Measurements from ENCODE around the gene FGFR1OP2.
"Not testable (repeated sequence)": the region's sequence is repeated elsewhere in the genome, so short reads cannot be mapped to it uniquely, and the experiment has no call there.

FGFR1OP2 gene
- total RNA-seq = 33.9 to 109 (median 63.7) reads per million in 18 experiments

DNA sequence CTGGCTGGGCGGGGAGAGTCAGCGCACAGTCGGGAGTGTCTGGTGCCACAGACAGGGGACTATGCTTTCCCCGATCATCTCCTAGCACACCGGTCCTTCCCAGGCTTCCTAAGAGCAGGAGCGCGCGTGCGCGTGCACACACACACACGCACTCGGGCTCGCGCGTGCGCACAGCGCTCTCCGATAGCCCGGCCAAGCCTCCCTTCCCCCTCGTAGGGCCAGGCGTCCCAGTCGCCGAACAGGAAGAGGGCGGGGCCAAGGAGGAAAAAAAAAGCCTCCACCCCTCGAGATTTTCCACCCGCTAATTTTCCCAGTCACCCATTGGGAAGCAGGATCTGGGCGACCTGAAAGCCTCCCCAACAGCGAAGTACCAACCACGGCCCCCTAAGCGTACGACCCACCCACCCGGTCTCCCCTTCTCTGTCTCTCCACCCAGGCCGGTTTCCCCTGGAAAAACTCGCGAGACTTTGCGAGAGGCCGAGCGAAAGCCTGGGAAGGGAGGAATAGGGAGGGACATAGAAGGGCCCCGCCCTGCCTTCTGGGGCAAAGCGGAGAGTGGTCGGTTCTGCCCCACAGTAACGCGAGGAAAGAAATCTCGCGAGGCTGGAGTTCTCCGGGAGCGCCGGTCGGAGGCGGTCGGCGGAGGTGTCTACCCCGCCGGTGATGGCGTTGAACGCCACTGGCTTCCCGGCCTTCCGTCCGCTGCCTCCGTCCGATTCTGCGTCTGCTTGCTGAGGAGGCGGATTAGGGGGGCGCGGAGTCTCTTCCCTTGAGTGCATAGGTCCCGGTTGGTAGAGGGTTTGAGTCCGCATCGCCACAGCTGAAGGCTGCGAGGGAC is at the start of gene FGFR1OP2, which contains the start of gene INTS13:
Gene FGFR1OP2, plus strand, starts transcription at position 608 of the 838 bp plus-strand sequence. CDS start 15,689 bp downstream, outside the sequence.
Gene INTS13, minus strand, starts transcription at position 119 of the 838 bp plus-strand sequence. CDS start 1,178 bp downstream, outside the sequence.
- peak; percentile 99 for DNase-seq

DNA sequence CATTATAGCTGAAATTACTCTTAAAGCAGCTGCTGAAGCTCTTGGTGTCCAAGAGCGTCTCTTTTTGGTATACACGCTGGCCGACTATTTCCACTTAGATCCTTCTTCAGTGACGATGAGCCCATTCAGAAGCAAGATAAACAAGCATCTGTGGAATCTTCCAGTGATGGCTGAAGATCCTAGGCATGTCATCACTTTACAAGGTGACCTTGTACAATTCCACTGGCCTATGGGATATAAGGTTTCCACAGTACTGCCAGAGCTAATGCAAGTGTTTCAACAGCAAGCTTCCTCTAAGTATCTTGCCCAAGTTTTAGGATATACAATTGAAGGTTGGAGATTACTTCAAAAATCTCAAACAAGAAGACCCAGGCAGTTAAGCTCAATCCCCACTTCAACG is 47.5 kb upstream of the FGFR1OP2 start:
- no peak for DNase-seq

GRCh38 chr12:26891704-26892103 is 46.6 kb upstream of the FGFR1OP2 start:
- DNase-seq = no peak

DNA sequence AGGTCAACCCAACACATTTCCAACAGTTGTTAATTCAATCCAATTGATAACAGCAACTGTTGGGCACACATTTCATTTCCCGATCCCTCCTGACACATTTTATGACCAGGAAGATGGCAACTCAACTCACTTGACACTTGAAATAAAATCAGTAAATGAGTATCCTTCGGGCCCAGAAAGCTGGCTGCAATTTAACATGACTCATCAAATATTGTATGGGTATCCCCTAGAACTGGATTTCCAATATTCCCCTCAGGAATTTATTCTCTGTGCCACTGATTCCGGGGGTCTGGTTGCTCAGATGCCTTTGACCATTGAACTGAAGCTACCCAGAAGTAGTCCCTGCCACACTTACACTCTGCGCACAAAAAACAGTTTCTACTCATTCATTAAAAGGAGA is 42.6 kb upstream of the FGFR1OP2 start:
- DNase-seq = no peak

- no peak for DNase-seq
Measured at GRCh38 chr12:26896913-26897312, 41.4 kb upstream of the FGFR1OP2 start.

DNA sequence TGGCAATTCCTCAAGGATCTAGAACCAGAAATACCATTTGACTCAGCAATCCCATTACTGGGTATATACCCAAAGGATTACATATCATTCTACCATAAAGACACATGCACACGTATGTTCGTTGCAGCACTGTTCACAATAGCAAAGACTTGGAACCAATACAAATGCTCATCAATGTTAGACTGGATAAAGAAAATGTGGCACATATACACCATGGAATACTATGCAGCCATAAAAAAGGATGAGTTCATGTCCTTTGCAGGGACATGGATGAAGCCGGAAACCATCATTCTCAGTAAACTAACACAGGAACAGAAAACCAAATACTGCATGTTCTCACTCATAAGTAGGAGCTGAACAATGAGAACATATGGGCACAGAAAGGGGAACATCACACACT is 34.9 kb upstream of the FGFR1OP2 start:
- not testable (repeated sequence) for DNase-seq

GRCh38 chr12:26906024-26906423 is 32.2 kb upstream of the FGFR1OP2 start:
- no peak for DNase-seq

DNA sequence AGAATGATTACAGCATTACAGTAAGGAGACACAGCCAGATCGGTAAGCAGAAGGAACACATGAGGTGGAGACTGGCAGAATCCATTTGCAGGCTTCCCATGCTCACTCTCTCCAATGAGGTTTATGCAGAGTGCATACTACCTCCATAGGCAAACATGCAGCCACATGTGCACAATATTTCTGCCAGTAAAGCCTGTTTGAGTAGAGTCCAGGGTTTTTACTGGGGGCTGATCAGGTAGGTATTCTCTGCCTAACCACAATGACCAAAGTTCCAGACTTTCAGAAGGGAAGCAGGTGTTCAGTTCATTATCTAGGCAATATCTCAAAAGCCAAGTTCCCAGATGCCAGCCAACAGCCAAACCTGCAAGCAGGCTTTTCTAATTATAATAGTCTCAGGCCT is 31.6 kb upstream of the FGFR1OP2 start:
- DNase-seq = no peak

DNA sequence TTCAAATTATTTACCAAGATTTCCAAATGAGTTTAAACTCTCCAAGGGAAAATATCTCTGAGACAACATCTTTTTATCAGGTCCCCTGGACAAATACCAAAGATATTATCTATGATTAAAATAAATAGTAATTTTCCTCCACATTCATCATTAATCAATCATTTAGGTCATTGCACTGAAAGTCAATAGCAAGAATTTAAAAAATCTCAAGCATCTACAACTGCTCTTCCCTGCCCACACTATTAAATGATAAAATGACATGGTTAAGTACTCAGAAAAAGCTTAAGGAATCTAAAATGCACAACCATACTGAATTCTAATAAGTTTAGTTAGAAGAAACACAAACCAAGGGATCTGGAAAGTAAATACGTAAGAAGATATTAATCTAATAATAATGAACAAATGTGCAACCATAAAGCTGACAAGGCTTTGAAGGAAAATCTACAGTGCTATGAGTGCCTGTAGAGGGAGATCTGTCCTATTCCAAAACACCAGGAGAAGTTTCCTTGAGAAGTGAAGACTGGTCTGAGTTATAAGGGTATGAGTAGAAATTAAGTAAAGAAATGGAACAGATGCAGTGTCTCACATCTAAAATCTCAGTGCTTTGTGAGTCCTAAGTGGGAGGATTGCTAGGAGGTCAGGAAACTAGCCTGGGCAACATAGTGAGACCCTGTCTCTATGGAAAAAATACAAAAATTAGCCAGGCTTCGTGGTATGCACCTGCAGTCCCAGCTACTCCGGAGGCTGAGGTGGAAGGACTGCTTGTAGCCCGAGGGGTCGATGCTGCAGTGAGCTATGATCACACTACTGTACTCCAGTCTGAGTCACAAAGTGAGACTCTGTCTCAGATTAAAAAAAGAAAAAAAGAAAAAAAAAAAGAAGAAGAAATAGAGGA is 19.7 kb upstream of the FGFR1OP2 start:
- DNase-seq = no peak

GRCh38 chr12:26919216-26919555 is 19.1 kb upstream of the FGFR1OP2 start:
- no peak for DNase-seq

GRCh38 chr12:26921886-26922285 is 16.4 kb upstream of the FGFR1OP2 start:
- no peak for DNase-seq

- DNase-seq = no peak
Measured at GRCh38 chr12:26928661-26929060, 9.6 kb upstream of the FGFR1OP2 start.

DNA sequence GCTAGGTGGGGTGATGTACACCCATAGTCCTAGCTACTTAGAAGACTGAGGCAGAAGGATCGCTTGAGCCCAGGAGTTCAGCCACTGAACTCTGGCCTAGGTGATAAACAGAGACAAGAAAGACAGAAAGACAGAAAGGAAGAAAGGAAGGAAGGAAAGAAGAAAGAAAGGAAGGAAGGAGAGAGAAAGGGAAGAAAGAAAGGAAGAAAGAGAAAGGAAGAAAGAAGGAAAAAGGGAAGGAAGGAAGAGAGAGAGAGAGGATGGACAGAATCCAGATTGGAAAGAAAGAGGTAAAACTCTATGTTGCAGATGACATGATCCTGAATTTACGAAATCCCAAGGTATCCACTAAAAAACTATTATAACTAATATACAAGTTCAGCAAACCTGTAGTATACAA is 8.7 kb upstream of the FGFR1OP2 start:
- no peak for DNase-seq

GRCh38 chr12:26935636-26936378 is 2.5 kb upstream of the FGFR1OP2 start:
- DNase-seq = peak; percentile 24 to 35

GRCh38 chr12:26936559-26937442 is 1.5 kb upstream of the FGFR1OP2 start:
- DNase-seq = no peak

DNA sequence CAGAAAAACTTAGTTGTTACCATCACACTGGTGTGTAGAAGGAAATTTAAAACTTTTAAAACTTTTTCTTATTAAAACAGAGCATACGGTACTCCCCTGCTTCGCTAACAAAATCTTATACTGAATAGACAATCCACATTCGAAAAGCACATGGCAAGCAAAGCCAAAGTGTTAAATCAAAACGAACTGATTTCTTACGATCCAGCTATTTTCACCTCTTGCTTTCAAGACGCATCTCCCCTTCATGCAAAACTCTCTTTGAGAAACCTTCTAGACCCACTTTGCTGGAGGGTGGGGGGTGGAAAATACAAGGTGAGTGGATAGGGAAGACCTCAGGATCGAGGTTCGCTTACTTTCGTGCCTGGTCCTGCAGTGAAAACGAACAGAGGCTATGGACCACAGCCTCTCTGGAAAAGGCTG is 817 bp upstream of the FGFR1OP2 start:
- DNase-seq = no peak

DNA sequence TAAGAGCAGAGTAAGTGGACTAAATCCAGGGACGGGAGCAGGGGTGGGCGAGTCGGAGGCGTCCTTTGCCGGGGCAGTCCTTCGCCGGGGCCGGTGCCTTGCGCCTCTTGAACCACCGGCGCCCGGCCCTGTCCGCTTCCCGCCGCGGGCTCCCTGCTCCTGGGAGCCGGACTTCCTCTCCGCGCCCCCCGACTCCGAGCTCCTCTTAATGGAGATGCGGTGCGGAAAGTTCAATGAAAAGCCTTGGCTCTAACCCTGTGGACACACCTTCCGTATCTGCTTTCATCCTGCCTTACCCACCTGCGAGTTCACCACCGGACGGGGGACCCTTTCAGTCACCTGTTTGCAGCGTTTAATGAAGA is 412 bp downstream of the FGFR1OP2 start:
- peak; percentile 11 to 36 for DNase-seq

- DNase-seq = no peak
Measured at GRCh38 chr12:26939192-26939832, 1.0 kb downstream of the FGFR1OP2 start.

DNA sequence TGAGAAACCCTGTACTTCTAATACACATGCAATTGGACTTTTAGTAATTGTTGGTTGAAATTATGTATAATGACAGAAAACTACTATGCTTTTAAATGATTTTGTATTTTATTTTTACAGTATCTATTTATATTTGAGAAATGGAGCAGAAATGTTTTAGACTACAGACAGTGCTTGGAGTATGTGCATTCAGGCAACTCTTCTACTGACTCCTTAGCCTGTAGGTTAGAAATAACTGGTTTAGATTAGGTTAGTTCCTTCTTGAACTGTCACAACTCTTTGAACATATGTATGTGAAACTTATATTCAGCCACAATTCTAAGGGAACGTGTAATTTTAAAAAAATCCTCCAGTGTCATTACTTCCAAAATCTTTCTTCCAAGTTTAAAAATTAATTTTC is 1.7 kb downstream of the FGFR1OP2 start:
- peak in 1 of 2 donors; percentile 37 for DNase-seq

DNA sequence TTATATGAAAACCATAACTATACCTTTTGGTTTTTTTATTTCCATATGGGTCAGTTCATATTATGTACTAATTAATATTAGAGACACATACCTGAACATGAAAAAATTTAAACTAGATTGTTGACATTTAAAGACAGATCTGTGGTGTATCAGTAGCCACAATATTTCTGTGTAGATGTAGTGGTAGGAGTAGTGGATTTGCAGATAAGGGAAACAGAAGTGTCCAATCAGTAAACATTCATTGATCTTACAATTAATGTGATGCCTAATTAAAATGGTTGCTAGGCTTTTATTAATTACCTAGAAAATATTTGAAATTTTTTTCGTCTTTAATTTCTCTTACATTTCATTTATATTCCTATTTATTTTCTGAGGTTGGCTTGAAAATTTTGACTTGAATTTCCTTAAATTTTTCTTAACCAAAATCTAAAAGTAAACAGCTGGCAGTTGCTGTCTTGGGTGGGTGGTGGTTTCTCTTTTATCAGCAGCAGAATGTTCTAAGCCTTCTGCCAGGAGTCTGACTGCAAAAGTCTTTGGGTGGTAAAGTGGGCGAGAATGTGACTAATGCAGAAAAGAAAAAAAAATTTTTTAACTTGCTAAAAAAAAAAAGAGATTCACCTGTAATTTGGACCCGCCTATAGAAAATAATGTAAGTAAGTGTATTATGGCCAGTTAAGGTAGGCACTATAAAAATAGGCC is 2.4 kb downstream of the FGFR1OP2 start:
- DNase-seq = peak; percentile 39 to 60

DNA sequence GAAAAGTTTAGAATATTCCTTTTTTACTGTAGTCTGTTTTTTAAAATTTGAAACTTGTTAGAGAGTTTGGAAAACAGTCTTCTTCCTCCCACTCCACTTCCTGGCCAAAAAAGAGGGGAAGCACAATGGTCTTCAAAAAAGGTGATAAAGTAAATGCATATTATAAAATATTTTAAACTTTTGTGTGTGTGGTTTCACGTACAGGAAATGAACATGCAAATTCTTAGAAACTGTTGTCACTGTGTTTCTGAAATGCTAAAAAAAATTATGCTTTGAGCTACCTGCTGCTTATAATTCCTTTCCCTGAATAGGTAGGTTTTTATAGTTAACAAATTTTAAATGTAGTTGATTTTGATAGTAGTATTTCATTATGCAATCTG is 2.9 kb downstream of the FGFR1OP2 start:
- DNase-seq = no peak
